Gastroesophageal sphincter (tissue), 3 donors: ENCODE results near the gene TCF7L1.

Source experiments
- CTCF ChIP-seq, 4 experiments: fragments of 200-600 bp in 2 of 4; fragments of 450-650 bp in 2 of 4; sonication (generic) in 1 of 4; IDR thresholded peaks; one replicate each; pipeline ENCODE4 v1.5.1; 2017 to 2019; ENCODE audit warnings: antibody characterized with exemption in 4 of 4, mild to moderate bottlenecking in 2 of 4, moderate library complexity in 2 of 4
- POLR2A ChIP-seq, 2 donors: fragments of 450-650 bp; IDR thresholded peaks; one replicate each; pipeline ENCODE4 v1.6.1; 2017; ENCODE audit warnings: antibody characterized with exemption in 2 of 2, mild to moderate bottlenecking in 2 of 2, moderate library complexity in 1 of 2

GRCh38 chr2:85240055-85240454 is 106.9 kb downstream of the TCF7L1 start:
- TF ChIP-seq CTCF (IDR thresholded peaks at IDR 0.05), result no peak
- TF ChIP-seq POLR2A (IDR thresholded peaks at IDR 0.05), result no peak
